GM04503 (cell line): Measurements from ENCODE around the gene KRTAP12-4.
"Not testable (repeated sequence)": the region's sequence is repeated elsewhere in the genome, so short reads cannot be mapped to it uniquely, and the experiment has no call there.

Experiments used
- DNase-seq: peaks from one replicate; pipeline ENCODE4 v3.0.0-alpha.2; 2012; ENCODE audit warnings: low read depth

The KRTAP12-4 gene

GRCh38 chr21:44653656-44654575 lies 543 bp downstream of the KRTAP12-4 start:
- DNase-seq: no peak

GRCh38 chr21:44653123-44653522 lies 1.3 kb downstream of the KRTAP12-4 start:
- DNase-seq: no peak

GRCh38 chr21:44650973-44651675 lies 3.3 kb downstream of the KRTAP12-4 start:
- no peak for DNase-seq

GRCh38 chr21:44650265-44650972 lies 4.0 kb downstream of the KRTAP12-4 start:
- no peak for DNase-seq

DNA sequence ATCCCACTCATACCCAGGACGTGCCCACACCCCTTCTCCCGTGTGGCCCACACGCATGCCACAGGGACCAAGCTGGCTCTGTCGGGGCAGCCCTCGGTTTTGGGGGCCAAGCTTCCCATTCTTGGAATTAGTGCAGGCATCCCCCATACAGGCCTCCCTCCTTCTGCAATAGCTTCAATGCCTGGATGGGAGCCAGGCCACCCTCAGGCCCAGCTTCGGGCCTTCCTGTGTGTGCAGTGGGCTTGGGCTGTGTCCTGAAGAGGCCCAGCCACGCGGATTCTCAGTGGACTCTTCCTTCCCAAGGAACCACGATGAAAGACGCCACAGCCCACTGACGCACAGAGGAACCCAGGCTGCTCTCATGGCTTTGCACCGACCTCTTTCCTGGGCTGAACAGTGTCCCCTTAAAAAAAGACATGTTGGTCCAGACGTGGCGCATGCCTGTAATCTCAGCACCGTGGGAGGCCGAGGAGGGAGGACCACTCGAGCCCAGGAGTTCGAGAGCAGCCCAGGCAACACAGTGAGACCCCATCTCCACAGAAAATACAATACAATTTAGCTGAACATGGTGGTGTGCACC lies 4.8 kb downstream of the KRTAP12-4 start:
- DNase-seq: no peak

GRCh38 chr21:44648557-44649311 lies 5.7 kb downstream of the KRTAP12-4 start:
- no peak for DNase-seq

GRCh38 chr21:44647222-44647552 lies 7.3 kb downstream of the KRTAP12-4 start:
- no peak for DNase-seq

GRCh38 chr21:44646366-44647221 lies 7.9 kb downstream of the KRTAP12-4 start, which contains the start of gene KRTAP10-11:
TSS of gene KRTAP10-11 (plus strand) at chr21:44646414. CDS start at chr21:44646459, 45 bp downstream.
- DNase-seq: not testable (repeated sequence)

DNA sequence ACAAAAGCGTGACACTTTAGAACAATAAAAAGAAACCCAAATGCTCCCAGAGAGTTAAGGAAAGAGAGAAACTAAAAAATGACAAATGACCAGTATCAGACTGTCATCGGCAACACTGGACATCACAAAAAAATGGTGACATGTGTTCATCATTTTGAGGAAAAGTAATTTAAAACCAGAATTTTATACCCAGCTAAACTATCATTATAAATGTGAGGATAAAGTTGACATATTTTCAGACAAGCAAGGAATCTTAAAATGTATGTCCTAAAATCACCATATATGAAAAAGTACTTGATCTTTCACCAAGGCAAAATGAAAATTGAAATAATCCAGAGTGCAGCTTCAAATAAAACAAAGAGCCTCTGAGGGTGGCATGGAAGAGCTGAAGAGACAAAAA lies 9.6 kb downstream of the KRTAP12-4 start:
- no peak for DNase-seq

DNA sequence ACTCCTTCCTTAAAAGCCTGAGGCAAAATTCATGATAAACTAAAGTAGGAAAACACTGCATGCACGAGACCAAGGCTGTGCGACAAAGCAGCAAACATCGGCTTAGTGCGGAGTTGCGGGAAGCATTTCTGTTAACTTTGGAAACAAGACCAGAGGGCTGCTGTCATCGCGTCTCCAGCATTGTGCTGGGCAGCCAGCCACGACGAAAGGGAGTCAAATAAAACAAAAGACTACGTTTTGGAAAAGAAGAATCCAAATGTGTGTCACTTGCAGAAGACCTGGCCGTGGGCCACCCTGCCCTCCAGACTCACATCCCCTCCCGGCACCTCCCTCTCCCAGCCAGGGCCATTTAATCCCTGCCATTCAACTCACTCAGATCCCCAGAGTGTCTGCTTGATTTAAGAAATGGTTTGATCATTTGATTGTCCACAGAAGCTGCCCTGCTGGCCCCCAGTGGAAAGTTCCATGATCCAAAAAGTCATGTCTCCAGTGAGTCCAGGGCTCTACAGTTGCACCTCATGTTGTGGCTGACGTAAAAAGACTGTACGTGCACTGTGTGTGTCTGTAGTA lies 10.6 kb downstream of the KRTAP12-4 start:
- no peak for DNase-seq

- no peak for DNase-seq
Measured at GRCh38 chr21:44640761-44641160, 13.7 kb downstream of the KRTAP12-4 start.

- no peak for DNase-seq
Measured at GRCh38 chr21:44639331-44639655, 15.2 kb downstream of the KRTAP12-4 start.

DNA sequence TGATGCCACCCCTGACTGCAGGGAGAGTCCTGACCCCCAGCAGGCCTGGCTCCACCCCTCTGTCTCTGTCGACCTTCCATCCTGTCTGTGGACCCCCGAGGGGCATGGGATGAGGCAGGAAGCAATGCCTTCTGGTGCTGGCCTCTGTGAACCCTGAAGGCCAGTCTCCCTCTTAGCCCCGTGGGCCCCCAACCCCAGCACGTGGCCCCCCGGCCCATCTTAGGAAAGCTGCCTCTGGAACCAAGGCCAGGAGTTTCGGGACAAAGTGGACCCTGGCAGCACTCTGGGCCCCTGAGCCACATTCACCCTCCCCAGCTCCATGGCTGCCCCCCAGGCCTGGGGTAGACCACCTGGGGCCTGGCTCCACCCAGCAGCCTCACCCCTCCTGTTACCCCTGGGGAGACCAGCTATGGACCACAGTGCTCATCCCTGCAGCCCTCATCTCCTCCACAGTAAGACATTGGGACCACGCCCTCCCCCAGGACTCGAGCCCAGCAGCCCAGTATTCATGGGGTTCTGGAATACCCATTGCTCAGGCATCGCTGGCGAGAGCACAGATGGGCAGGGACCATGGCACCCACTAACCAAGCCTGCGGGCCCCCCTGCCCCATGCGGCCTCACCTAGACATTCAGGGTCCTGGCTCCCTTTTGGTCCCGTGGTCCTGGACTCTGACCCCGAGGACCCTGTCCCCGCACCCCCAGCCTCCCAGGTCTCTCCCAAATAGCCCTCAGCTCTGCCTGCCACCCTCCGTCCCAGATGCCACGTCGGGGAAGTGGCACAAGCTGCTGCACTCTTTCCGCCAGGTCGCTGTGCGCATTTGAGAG lies 15.7 kb downstream of the KRTAP12-4 start:
- DNase-seq: not testable (repeated sequence)

DNA sequence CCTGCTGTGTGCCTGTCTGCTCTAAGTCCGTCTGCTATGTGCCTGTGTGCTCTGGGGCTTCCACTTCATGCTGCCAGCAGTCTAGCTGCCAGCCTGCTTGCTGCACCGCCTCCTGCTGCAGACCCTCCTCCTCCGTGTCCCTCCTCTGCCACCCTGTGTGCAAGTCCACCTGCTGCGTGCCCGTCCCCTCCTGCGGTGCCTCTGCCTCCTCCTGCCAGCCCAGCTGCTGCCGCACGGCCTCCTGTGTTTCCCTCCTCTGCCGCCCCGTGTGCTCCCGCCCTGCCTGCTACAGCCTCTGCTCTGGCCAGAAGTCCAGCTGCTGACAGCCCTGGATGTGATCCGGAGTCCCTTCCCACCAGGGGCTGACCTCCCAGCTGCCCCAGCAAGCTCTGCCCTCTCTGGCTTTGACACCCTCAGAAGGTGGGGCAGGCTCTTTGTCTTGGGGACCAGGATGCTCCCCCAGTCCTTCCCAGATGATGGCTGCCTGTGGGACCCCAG lies 16.6 kb downstream of the KRTAP12-4 start:
- not testable (repeated sequence) for DNase-seq

GRCh38 chr21:44637018-44637850 lies 17.2 kb downstream of the KRTAP12-4 start, which contains the start of gene KRTAP10-10:
TSS of gene KRTAP10-10 (plus strand) at chr21:44637356. CDS start at chr21:44637418, 62 bp downstream.
- DNase-seq: no peak

DNA sequence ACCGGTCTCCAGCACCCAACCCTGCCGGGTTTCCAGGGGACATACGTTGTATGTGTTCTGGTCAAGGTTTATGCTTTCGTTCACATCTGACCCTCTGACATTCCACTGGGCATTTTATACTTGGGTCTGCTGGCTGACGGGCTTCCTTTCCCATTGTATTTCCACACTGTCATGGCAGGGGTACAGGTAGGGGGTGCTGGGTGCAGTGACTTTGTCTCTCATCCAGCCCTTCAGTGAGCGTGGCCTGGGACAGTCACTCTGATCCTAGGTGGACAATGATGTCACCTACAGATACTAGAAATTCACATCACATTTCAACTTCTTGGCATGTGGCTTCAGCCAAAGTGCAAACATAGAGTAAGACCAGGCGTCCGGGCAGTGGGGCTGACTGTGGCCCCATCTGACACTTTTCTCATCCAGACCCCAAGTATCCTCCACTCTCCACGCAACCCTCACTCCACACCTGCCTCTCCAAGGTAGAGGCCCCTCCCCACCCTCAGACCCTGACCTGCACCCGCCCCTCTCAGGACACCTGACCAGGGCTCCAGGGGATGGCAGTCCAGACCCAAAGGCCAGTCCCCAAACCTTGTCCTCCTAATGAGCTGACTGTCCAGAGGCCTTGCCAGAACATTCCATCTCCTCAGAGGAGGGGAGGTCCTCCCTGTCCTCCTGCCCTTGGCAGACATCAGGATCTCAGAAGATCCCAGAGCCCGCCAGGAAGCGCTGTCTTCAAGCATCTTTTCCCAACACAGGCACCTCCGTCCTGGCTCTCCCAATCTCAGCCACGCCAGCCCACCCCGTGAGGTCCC lies 18.0 kb downstream of the KRTAP12-4 start:
- no peak for DNase-seq

DNA sequence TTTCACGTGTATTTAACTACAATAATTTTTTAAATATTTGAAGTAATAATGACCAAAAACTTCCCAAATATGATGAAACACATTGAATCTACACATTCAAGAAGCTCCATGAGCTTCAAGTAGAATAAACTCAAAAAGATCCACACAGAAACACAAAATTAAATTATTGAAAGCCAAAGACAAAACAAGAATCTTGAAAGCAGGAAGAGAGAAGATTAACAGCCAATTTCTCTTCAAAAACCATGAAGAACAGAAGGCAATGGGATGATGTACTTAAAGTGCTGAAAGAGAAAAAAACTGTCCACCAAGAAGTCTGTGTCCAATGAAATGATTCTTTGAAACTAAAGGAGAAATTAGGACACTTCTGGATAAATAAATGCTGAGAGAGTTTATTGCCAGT lies 22.4 kb downstream of the KRTAP12-4 start:
- no peak for DNase-seq
